K562 (cell line): ENCODE data around the gene SLC10A3. TPM values are rescaled to one million over a fixed set of nuclear protein-coding genes. Genes with fewer than 3 reads are reported as not detected.

Source experiments
- CREB3 ChIP-seq: fragments of 450-650 bp; conservative IDR thresholded peaks from 2 replicates; pipeline ENCODE4 v1.6.1; 2016; ENCODE audit warnings: missing genetic modification characterization, low read depth, mild to moderate bottlenecking, missing compliant biosample characterization, moderate library complexity
- EP400 ChIP-seq: fragments of 450-650 bp; IDR thresholded peaks from 2 replicates; pipeline ENCODE4 v1.6.1; 2017; ENCODE audit warnings: antibody characterized with exemption, mild to moderate bottlenecking, moderate library complexity
- FOXK2 ChIP-seq, 2 experiments: fragments of 450-650 bp; IDR thresholded peaks in 1 of 2; conservative IDR thresholded peaks in 1 of 2; 2 replicates each; pipeline ENCODE4 v1.6.1; 2016; ENCODE audit warnings: low read depth in 2 of 2, mild to moderate bottlenecking in 1 of 2
- GABPA ChIP-seq: fragments of 200-800 bp; sonication (Bioruptor generic); conservative IDR thresholded peaks from 2 replicates; pipeline ENCODE4 v1.6.1; 2016; ENCODE audit warnings: low read depth, missing genetic modification characterization, missing compliant biosample characterization
- GABPB2 ChIP-seq: fragments of 250-450 bp; sonication (Bioruptor Pico); conservative IDR thresholded peaks from 2 replicates; pipeline ENCODE4 v1.5.1; 2021; ENCODE audit warnings: mild to moderate bottlenecking
- MEF2D ChIP-seq: conservative IDR thresholded peaks from 2 replicates; pipeline ENCODE4 v1.6.1; 2016; ENCODE audit warnings: low read depth, missing genetic modification characterization, missing compliant biosample characterization
- MTA2 ChIP-seq: fragments of 450-650 bp; IDR thresholded peaks from 2 replicates; pipeline ENCODE4 v1.6.1; 2016; ENCODE audit warnings: low read depth
- MYBL2 ChIP-seq, 2 experiments: fragments of 450-650 bp in 1 of 2; sonication (generic) in 1 of 2; formaldehyde crosslinking in 1 of 2; IDR thresholded peaks; 2 replicates each; pipeline versions ENCODE4 v1.6.1 to v1.8.1; 2017 to 2022; ENCODE audit warnings: borderline replicate concordance in 1 of 2, inconsistent platforms in 1 of 2, low read depth in 1 of 2, mild to moderate bottlenecking in 1 of 2, missing genetic modification reagents in 1 of 2, moderate library complexity in 1 of 2
- PHB2 ChIP-seq: fragments of 450-650 bp; IDR thresholded peaks from 2 replicates; pipeline ENCODE4 v1.6.1; 2017; ENCODE audit warnings: low read depth
- PYGO2 ChIP-seq: fragments of 450-650 bp; IDR thresholded peaks from 2 replicates; pipeline ENCODE4 v1.6.1; 2016; ENCODE audit warnings: mild to moderate bottlenecking, missing genetic modification characterization, moderate library complexity, missing compliant biosample characterization
- ZNF197 ChIP-seq: fragments of 200-800 bp; sonication (Bioruptor generic); IDR thresholded peaks from 2 replicates; pipeline ENCODE4 v1.6.1; 2016; ENCODE audit warnings: low read depth, missing genetic modification characterization, missing compliant biosample characterization
- ZNF644 ChIP-seq: fragments of 200-800 bp; sonication (Bioruptor generic); IDR thresholded peaks from 2 replicates; pipeline ENCODE4 v1.6.1; 2016; ENCODE audit warnings: low read depth, missing genetic modification characterization, missing compliant biosample characterization
- ZNF785 ChIP-seq: fragments of 250-450 bp; sonication (Bioruptor Pico); IDR thresholded peaks from 2 replicates; pipeline ENCODE4 v1.4.0; 2020; ENCODE audit warnings: mild to moderate bottlenecking
- polyA plus RNA-seq, 8 experiments: library from polyadenylated mRNA; depleted of rRNA in 4 of 8; stranded (reverse) in 5 of 8; unstranded in 3 of 8; fragments of >200 nt; fragmentation: Nextera tagmentation in 2 of 8; fragmentation: Illumina TruSeq in 1 of 8; extraction: Ambion mirVana in 2 of 8; extraction: Trizol in 1 of 8; gene quantifications; 2 replicates each; pipeline versions ENCODE4 v1.2.1 to v1.2.3, GENCODE V29; 2011 to 2014; ENCODE audit warnings: inconsistent platforms in 1 of 8, missing spikeins in 1 of 8
- total RNA-seq, 7 experiments: library from RNA; depleted of rRNA in 6 of 7; stranded (reverse); fragments of >200 nt in 6 of 7; fragmentation: Illumina TruSeq in 2 of 7; extraction: Trizol in 2 of 7; gene quantifications; 2 replicates each; pipeline versions ENCODE4 v1.2.1 to v1.2.3, GENCODE V29; 2011 to 2021; ENCODE audit warnings: low replicate concordance in 1 of 7
- TF ChIP-seq, protein P1 (sequence below), 2 experiments: fragments of 450-650 bp in 1 of 2; sonication (generic) in 1 of 2; formaldehyde crosslinking in 1 of 2; IDR thresholded peaks; 2 replicates each; pipeline versions ENCODE4 v1.7.1 to v1.9.0; 2016 to 2022; ENCODE audit warnings: inconsistent platforms in 1 of 2, mild to moderate bottlenecking in 1 of 2, missing genetic modification reagents in 1 of 2
- TF ChIP-seq, protein P2 (sequence below): sonication (generic); formaldehyde crosslinking; IDR thresholded peaks from 2 replicates; pipeline ENCODE4 v1.4.0; 2020; ENCODE audit warnings: mild to moderate bottlenecking, missing genetic modification reagents

The SLC10A3 gene
- total and polyA plus RNA-seq, 9 of the 15 experiments (the other 6 are each of a cell fraction or from before 2014, with no cell fraction given), result 5.2 to 30.6 (median 16.7) TPM

- TF ChIP-seq, protein P1, sequence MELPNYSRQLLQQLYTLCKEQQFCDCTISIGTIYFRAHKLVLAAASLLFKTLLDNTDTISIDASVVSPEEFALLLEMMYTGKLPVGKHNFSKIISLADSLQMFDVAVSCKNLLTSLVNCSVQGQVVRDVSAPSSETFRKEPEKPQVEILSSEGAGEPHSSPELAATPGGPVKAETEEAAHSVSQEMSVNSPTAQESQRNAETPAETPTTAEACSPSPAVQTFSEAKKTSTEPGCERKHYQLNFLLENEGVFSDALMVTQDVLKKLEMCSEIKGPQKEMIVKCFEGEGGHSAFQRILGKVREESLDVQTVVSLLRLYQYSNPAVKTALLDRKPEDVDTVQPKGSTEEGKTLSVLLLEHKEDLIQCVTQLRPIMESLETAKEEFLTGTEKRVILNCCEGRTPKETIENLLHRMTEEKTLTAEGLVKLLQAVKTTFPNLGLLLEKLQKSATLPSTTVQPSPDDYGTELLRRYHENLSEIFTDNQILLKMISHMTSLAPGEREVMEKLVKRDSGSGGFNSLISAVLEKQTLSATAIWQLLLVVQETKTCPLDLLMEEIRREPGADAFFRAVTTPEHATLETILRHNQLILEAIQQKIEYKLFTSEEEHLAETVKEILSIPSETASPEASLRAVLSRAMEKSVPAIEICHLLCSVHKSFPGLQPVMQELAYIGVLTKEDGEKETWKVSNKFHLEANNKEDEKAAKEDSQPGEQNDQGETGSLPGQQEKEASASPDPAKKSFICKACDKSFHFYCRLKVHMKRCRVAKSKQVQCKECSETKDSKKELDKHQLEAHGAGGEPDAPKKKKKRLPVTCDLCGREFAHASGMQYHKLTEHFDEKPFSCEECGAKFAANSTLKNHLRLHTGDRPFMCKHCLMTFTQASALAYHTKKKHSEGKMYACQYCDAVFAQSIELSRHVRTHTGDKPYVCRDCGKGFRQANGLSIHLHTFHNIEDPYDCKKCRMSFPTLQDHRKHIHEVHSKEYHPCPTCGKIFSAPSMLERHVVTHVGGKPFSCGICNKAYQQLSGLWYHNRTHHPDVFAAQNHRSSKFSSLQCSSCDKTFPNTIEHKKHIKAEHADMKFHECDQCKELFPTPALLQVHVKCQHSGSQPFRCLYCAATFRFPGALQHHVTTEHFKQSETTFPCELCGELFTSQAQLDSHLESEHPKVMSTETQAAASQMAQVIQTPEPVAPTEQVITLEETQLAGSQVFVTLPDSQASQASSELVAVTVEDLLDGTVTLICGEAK (IDR thresholded peaks at IDR 0.05), result 0 out of 2 replicates have a peak, but pooled peaks have one; percentile 25
- TF ChIP-seq, protein P1 (CRISPR knock-in tag; IDR thresholded peaks at IDR 0.05), result no peak
- TF ChIP-seq FOXK2 (conservative IDR thresholded peaks at IDR 0.05 in 1 of 2, IDR thresholded peaks at IDR 0.05 in 1 of 2; ENCODE audit: low read depth in 2 of 2) (no peak), MTA2 (no peak), PYGO2 (tag) (no peak), PHB2 (no peak), GABPA (tag) (0 out of 2 replicates have a peak, but pooled peaks have one; percentile 20), ZNF644 (tag) (no peak), ZNF197 (CRISPR knock-in tag) (0 out of 2 replicates have a peak, but pooled peaks have one; percentile 52), MYBL2 (IDR thresholded peaks at IDR 0.05; ENCODE audit: low read depth) (no peak), MYBL2 (CRISPR knock-in tag; IDR thresholded peaks at IDR 0.05; ENCODE audit: borderline replicate concordance) (no peak), CREB3 (tag) (no peak), ZNF785 (no peak), EP400 (0 out of 2 replicates have a peak, but pooled peaks have one; percentile 17), MEF2D (tag) (no peak), GABPB2 (CRISPR knock-in tag) (no peak)
- TF ChIP-seq, protein P2, sequence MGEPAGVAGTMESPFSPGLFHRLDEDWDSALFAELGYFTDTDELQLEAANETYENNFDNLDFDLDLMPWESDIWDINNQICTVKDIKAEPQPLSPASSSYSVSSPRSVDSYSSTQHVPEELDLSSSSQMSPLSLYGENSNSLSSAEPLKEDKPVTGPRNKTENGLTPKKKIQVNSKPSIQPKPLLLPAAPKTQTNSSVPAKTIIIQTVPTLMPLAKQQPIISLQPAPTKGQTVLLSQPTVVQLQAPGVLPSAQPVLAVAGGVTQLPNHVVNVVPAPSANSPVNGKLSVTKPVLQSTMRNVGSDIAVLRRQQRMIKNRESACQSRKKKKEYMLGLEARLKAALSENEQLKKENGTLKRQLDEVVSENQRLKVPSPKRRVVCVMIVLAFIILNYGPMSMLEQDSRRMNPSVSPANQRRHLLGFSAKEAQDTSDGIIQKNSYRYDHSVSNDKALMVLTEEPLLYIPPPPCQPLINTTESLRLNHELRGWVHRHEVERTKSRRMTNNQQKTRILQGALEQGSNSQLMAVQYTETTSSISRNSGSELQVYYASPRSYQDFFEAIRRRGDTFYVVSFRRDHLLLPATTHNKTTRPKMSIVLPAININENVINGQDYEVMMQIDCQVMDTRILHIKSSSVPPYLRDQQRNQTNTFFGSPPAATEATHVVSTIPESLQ (CRISPR knock-in tag), result no peak
Observed at GRCh38 chrX:154457491-154458115, 32.8 kb downstream of the SLC10A3 start (continued).
